ENCODE measurements around the gene KLK12. TPM values are rescaled to one million over a fixed set of nuclear protein-coding genes. Genes with fewer than 3 reads are reported as not detected.

Gene KLK12, protein sequence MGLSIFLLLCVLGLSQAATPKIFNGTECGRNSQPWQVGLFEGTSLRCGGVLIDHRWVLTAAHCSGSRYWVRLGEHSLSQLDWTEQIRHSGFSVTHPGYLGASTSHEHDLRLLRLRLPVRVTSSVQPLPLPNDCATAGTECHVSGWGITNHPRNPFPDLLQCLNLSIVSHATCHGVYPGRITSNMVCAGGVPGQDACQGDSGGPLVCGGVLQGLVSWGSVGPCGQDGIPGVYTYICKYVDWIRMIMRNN
- polyA plus RNA-seq (2013), result not detected in 2 replicates

DNA sequence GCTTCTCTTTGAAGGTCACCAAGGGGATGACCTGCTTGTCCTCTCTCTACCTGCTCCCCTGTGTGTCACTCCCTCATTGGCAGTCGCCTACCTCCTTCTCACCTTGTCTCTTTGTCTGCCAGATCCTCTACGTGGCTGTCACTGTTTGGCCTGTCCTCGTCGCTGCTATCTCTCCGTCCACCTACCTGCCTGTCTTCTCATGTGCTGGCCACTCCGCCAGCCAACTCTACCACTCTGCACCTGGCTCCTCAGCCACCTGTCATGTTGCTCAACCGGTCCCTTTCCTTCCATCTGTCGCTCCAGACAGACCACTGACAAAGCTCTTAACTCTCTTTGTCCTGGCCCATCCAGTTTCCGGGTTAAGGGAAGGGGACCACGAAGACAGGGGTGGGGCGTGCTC, at the start of gene KLK12:
Gene KLK12 (minus strand): TSS at position 299 of the 400 bp plus-strand sequence. CDS start 381 bp downstream, outside the sequence.
- WGBS (ENCODE audit: extremely low coverage, insufficient coverage, insufficient read length), result no CpG with 5 or more reads among the region's 11 CpGs

DNA sequence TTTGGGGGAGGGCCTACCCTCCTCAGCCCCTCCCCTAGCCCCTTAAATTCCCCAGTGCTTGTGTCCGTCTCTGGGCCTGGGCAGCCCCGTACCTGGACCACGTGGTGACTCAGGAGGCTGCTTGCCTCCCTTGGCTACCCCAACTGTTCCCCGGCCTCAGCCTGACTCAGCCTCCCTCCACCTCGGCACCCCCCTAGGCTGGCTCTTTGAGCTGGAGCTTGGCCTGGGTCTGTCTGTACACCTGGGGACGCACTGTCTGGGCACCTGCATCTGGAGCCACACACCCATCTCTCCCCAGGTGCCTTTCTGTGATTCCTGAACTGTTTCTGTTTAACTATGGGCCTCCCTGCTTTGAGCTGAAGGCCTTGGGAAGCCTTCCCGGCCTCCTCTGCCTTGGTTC, 49.7 kb upstream of the KLK12 start:
- Histone ChIP-seq H2AFZ (ENCODE audit: insufficient read depth, low read length, poor library complexity) (no peak overlapping the region), H3K4ac (ENCODE audit: low read depth, low read length) (no peak overlapping the region), H4K8ac (ENCODE audit: low read depth, low read length) (no peak overlapping the region), H3K18ac (ENCODE audit: low read length) (no peak overlapping the region), H3K36me3 (ENCODE audit: control insufficient read depth in 1 of 2, insufficient read depth in 2 of 2, low read length in 2 of 2) (no peaks in the 10 kb centered on the region), H3K4me1 (ENCODE audit: control insufficient read depth in 1 of 2, insufficient read depth in 2 of 2, low read length in 2 of 2) (no peaks in the 10 kb centered on the region), H2BK12ac (ENCODE audit: low read length) (no peak overlapping the region), H3K4me2 (ENCODE audit: low read length) (no peak overlapping the region), H4K91ac (ENCODE audit: low read depth, low read length) (no peak overlapping the region), H3K79me2 (ENCODE audit: control insufficient read depth, insufficient read depth, low read length, poor library complexity) (no peaks in the 10 kb centered on the region), H4K12ac (ENCODE audit: low read depth, low read length) (no peak overlapping the region), H2BK120ac (ENCODE audit: insufficient read depth, low read length, poor library complexity) (no peak overlapping the region), H2AK5ac (ENCODE audit: low read length) (no peak overlapping the region), H2BK5ac (ENCODE audit: low read depth, low read length, poor library complexity) (no peak overlapping the region), H3K79me1 (ENCODE audit: low read length) (no peaks in the 10 kb centered on the region), H3K27ac (ENCODE audit: low read depth, low read length) (no peak overlapping the region), H3K9me3 (ENCODE audit: insufficient read depth, low read depth, low read length) (no peaks in the 10 kb centered on the region), H3K23ac (ENCODE audit: low read length) (no peak overlapping the region), H3K14ac (ENCODE audit: low read length) (no peak overlapping the region), H3K9ac (ENCODE audit: low read length) (no peak overlapping the region), H3K27me3 (ENCODE audit: insufficient read depth, low read length) (no peaks in the 10 kb centered on the region), H3K4me3 (ENCODE audit: low read depth, low read length) (no peak overlapping the region)
- WGBS (ENCODE audit: extremely low coverage, insufficient coverage, insufficient read length), result no CpG with 5 or more reads among the region's 7 CpGs
- DNase-seq, result no peak

More for the DNA sequence above, at the start of gene KLK12:
- no peak within 1 kb of the TSS for H3K4me3 ChIP-seq (ENCODE audit: low read depth, low read length)
- no peak for DNase-seq
- no peaks in the 10 kb centered on the region for H3K36me3 ChIP-seq (ENCODE audit: control insufficient read depth in 1 of 2, insufficient read depth in 2 of 2, low read length in 2 of 2)
- no peak within 1 kb of the TSS for H4K8ac ChIP-seq (ENCODE audit: low read depth, low read length)
- H3K9me3 ChIP-seq (ENCODE audit: insufficient read depth, low read depth, low read length), result no peaks in the 10 kb centered on the region
- H3K4me1 ChIP-seq (ENCODE audit: control insufficient read depth in 1 of 2, insufficient read depth in 2 of 2, low read length in 2 of 2), result no peaks in the 10 kb centered on the region
- no peak within 1 kb of the TSS for H2AK5ac ChIP-seq (ENCODE audit: low read length)
- H3K79me1 ChIP-seq (ENCODE audit: low read length), result no peaks in the 10 kb centered on the region
- no peak within 1 kb of the TSS for H4K91ac ChIP-seq (ENCODE audit: low read depth, low read length)
- H3K4ac ChIP-seq (ENCODE audit: low read depth, low read length), result no peak within 1 kb of the TSS
- no peaks in the 10 kb centered on the region for H3K27me3 ChIP-seq (ENCODE audit: insufficient read depth, low read length)
- H2BK120ac ChIP-seq (ENCODE audit: insufficient read depth, low read length, poor library complexity), result no peak within 1 kb of the TSS
- H2BK5ac ChIP-seq (ENCODE audit: low read depth, low read length, poor library complexity), result no peak within 1 kb of the TSS
- no peak within 1 kb of the TSS for H2BK12ac ChIP-seq (ENCODE audit: low read length)
- no peak within 1 kb of the TSS for H4K12ac ChIP-seq (ENCODE audit: low read depth, low read length)
- no peak within 1 kb of the TSS for H3K18ac ChIP-seq (ENCODE audit: low read length)
- H3K4me2 ChIP-seq (ENCODE audit: low read length), result no peak within 1 kb of the TSS
- no peak within 1 kb of the TSS for H3K27ac ChIP-seq (ENCODE audit: low read depth, low read length)
- no peak within 1 kb of the TSS for H3K14ac ChIP-seq (ENCODE audit: low read length)
- H2AFZ ChIP-seq (ENCODE audit: insufficient read depth, low read length, poor library complexity), result no peak within 1 kb of the TSS
- H3K23ac ChIP-seq (ENCODE audit: low read length), result no peak within 1 kb of the TSS
- H3K9ac ChIP-seq (ENCODE audit: low read length), result no peak within 1 kb of the TSS
- no peaks in the 10 kb centered on the region for H3K79me2 ChIP-seq (ENCODE audit: control insufficient read depth, insufficient read depth, low read length, poor library complexity)

DNA sequence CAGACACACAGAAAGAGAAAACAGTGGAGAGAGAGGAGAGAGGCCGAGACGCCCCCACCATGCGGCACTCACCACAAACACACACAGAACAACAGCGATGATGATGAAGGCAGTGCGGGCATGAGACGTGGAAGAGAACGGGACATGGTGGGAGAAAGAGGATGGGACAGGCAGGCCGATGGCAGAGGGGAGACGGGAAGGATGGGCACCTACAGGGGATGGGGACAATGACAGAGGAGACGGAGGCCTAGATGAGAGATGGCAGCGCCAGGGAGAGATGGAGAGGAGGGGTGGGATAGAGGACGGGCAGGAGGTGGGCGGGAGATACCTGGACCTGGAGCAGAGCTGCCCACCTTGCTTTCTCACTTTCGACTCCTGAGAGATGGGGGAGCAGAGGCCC, 49.0 kb upstream of the KLK12 start:
- no peak overlapping the region for H2BK12ac ChIP-seq (ENCODE audit: low read length)
- H2BK5ac ChIP-seq (ENCODE audit: low read depth, low read length, poor library complexity), result no peak overlapping the region
- H3K9ac ChIP-seq (ENCODE audit: low read length), result no peak overlapping the region
- H3K79me1 ChIP-seq (ENCODE audit: low read length), result no peaks in the 10 kb centered on the region
- H2BK120ac ChIP-seq (ENCODE audit: insufficient read depth, low read length, poor library complexity), result no peak overlapping the region
- no peak overlapping the region for H3K14ac ChIP-seq (ENCODE audit: low read length)
- H3K18ac ChIP-seq (ENCODE audit: low read length), result no peak overlapping the region
- H3K27ac ChIP-seq (ENCODE audit: low read depth, low read length), result no peak overlapping the region
- no peak overlapping the region for H4K91ac ChIP-seq (ENCODE audit: low read depth, low read length)
- H3K4me1 ChIP-seq (ENCODE audit: control insufficient read depth in 1 of 2, insufficient read depth in 2 of 2, low read length in 2 of 2), result no peaks in the 10 kb centered on the region
- no peak overlapping the region for H3K4ac ChIP-seq (ENCODE audit: low read depth, low read length)
- H3K36me3 ChIP-seq (ENCODE audit: control insufficient read depth in 1 of 2, insufficient read depth in 2 of 2, low read length in 2 of 2), result no peaks in the 10 kb centered on the region
- DNase-seq, result no peak
- H3K27me3 ChIP-seq (ENCODE audit: insufficient read depth, low read length), result no peaks in the 10 kb centered on the region
- no peak overlapping the region for H2AFZ ChIP-seq (ENCODE audit: insufficient read depth, low read length, poor library complexity)
- H3K4me2 ChIP-seq (ENCODE audit: low read length), result no peak overlapping the region
- no peaks in the 10 kb centered on the region for H3K79me2 ChIP-seq (ENCODE audit: control insufficient read depth, insufficient read depth, low read length, poor library complexity)
- H3K23ac ChIP-seq (ENCODE audit: low read length), result no peak overlapping the region
- no peak overlapping the region for H4K12ac ChIP-seq (ENCODE audit: low read depth, low read length)
- no CpG with 5 or more reads among the region's 14 CpGs for WGBS (ENCODE audit: extremely low coverage, insufficient coverage, insufficient read length)
- H2AK5ac ChIP-seq (ENCODE audit: low read length), result no peak overlapping the region
- H3K9me3 ChIP-seq (ENCODE audit: insufficient read depth, low read depth, low read length), result peaks cover 2% of the 10 kb centered on the region
- H3K4me3 ChIP-seq (ENCODE audit: low read depth, low read length), result no peak overlapping the region
- no peak overlapping the region for H4K8ac ChIP-seq (ENCODE audit: low read depth, low read length)

DNA sequence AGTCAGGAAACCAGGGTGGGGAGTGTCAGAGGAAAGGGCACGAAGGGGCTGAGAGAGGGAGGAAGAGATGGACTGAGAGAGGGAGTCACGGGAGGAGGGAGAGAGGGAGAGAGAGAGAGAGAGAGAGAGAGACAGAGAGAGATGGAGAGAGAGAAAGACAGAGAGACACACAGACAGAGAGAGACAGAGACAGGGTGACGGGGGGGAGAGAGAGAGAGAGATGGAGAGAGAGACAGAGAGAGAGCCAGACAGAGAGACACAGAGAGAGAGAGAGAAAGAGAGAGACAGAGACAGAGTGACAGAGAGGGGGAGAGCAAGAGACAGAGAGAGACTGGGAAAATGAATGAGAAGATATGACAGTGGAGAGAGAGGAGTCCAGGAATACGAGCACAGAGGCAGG, 48.4 kb upstream of the KLK12 start:
- Histone ChIP-seq H3K79me1 (ENCODE audit: low read length) (no peaks in the 10 kb centered on the region), H2AFZ (ENCODE audit: insufficient read depth, low read length, poor library complexity) (no peak overlapping the region), H3K27me3 (ENCODE audit: insufficient read depth, low read length) (no peaks in the 10 kb centered on the region), H3K4me3 (ENCODE audit: low read depth, low read length) (no peak overlapping the region), H2BK120ac (ENCODE audit: insufficient read depth, low read length, poor library complexity) (no peak overlapping the region), H3K9me3 (ENCODE audit: insufficient read depth, low read depth, low read length) (peaks cover 2% of the 10 kb centered on the region), H3K23ac (ENCODE audit: low read length) (no peak overlapping the region), H2AK5ac (ENCODE audit: low read length) (no peak overlapping the region), H4K91ac (ENCODE audit: low read depth, low read length) (no peak overlapping the region), H2BK5ac (ENCODE audit: low read depth, low read length, poor library complexity) (no peak overlapping the region), H3K9ac (ENCODE audit: low read length) (no peak overlapping the region), H4K8ac (ENCODE audit: low read depth, low read length) (no peak overlapping the region), H4K12ac (ENCODE audit: low read depth, low read length) (no peak overlapping the region), H2BK12ac (ENCODE audit: low read length) (no peak overlapping the region), H3K14ac (ENCODE audit: low read length) (no peak overlapping the region), H3K4me1 (ENCODE audit: control insufficient read depth in 1 of 2, insufficient read depth in 2 of 2, low read length in 2 of 2) (no peaks in the 10 kb centered on the region), H3K4ac (ENCODE audit: low read depth, low read length) (no peak overlapping the region), H3K18ac (ENCODE audit: low read length) (no peak overlapping the region), H3K27ac (ENCODE audit: low read depth, low read length) (no peak overlapping the region), H3K79me2 (ENCODE audit: control insufficient read depth, insufficient read depth, low read length, poor library complexity) (no peaks in the 10 kb centered on the region), H3K36me3 (ENCODE audit: control insufficient read depth in 1 of 2, insufficient read depth in 2 of 2, low read length in 2 of 2) (no peaks in the 10 kb centered on the region), H3K4me2 (ENCODE audit: low read length) (no peak overlapping the region)
- WGBS (ENCODE audit: extremely low coverage, insufficient coverage, insufficient read length), result no CpG with 5 or more reads among the region's 4 CpGs
- no peak for DNase-seq

Data from trophoblast cell (in vitro differentiated cells and primary cell).